GM18861 (cell line): ENCODE data around the gene CUEDC1.
"Not testable (repeated sequence)": the region's sequence is repeated elsewhere in the genome, so short reads cannot be mapped to it uniquely, and the experiment has no call there.

Source experiments
- ATAC-seq: cut with Tn5 transposase; IDR thresholded peaks from one replicate; pipeline ENCODE4 v1.9.1; 2021; ENCODE audit not compliant: unreplicated experiment

Gene CUEDC1

GRCh38 chr17:57959929-57960328 lies 4.7 kb upstream of the CUEDC1 start:
- no peak for ATAC-seq

- not testable (repeated sequence) for ATAC-seq
These were observed 3.2 kb upstream of the CUEDC1 start for GRCh38 chr17:57958391-57958790.

GRCh38 chr17:57957886-57958285 lies 2.7 kb upstream of the CUEDC1 start:
- no peak for ATAC-seq

GRCh38 chr17:57957120-57957850 lies 2.1 kb upstream of the CUEDC1 start:
- no peak for ATAC-seq

- ATAC-seq: peak; percentile 67
These were observed 1.3 kb upstream of the CUEDC1 start for GRCh38 chr17:57956291-57957119.

- ATAC-seq: no peak
These were observed 622 bp downstream of the CUEDC1 start for GRCh38 chr17:57954397-57955182.

GRCh38 chr17:57953705-57954396 lies 1.4 kb downstream of the CUEDC1 start:
- no peak for ATAC-seq

- no peak for ATAC-seq
These were observed 2.0 kb downstream of the CUEDC1 start for GRCh38 chr17:57953219-57953618.

- no peak for ATAC-seq
These were observed 5.6 kb downstream of the CUEDC1 start for GRCh38 chr17:57949649-57950048.

- no peak for ATAC-seq
These were observed 6.4 kb downstream of the CUEDC1 start for GRCh38 chr17:57948555-57949420.

GRCh38 chr17:57948169-57948554 lies 7.0 kb downstream of the CUEDC1 start:
- no peak for ATAC-seq

GRCh38 chr17:57947369-57947768 lies 7.8 kb downstream of the CUEDC1 start:
- no peak for ATAC-seq

GRCh38 chr17:57946798-57947358 lies 8.3 kb downstream of the CUEDC1 start:
- ATAC-seq: peak; percentile 71

GRCh38 chr17:57945996-57946797 lies 9.0 kb downstream of the CUEDC1 start:
- peak; percentile 3 for ATAC-seq

GRCh38 chr17:57944908-57945307 lies 10.3 kb downstream of the CUEDC1 start:
- ATAC-seq: no peak

- no peak for ATAC-seq
These were observed 11.6 kb downstream of the CUEDC1 start for GRCh38 chr17:57943645-57944044.

GRCh38 chr17:57943140-57943539 lies 12.1 kb downstream of the CUEDC1 start:
- no peak for ATAC-seq

- ATAC-seq: no peak
These were observed 13.5 kb downstream of the CUEDC1 start for GRCh38 chr17:57941384-57942370.
